ENCODE measurements around the gene ANGPTL1. TPM values are rescaled to one million over a fixed set of nuclear protein-coding genes. Genes with fewer than 3 reads are reported as not detected.

Gene ANGPTL1
- 10 to 100 TPM; 14.3 to 19.0 TPM for total RNA-seq
- long read RNA-seq, partial matches to known transcripts, result 5 of 6 reads
- long read RNA-seq, other reads (novel, unspliced or antisense), result 0 of 6 reads

GRCh38 chr1:178870944-178871343, at the start of gene ANGPTL1:
ANGPTL1 (minus strand) TSS chr1:178871077; CDS start chr1:178865776, 5,301 bp downstream.
- ATAC-seq (peak; percentile 34 to 65), DNase-seq (no peak)
- intact Hi-C loops (cut with DNase I), result no loop called here

- intact Hi-C loops (cut with DNase I), result no loop called here
- ATAC-seq (no peak), DNase-seq (no peak)
Measured at GRCh38 chr1:178919581-178919980, 48.7 kb upstream of the ANGPTL1 start.

DNA sequence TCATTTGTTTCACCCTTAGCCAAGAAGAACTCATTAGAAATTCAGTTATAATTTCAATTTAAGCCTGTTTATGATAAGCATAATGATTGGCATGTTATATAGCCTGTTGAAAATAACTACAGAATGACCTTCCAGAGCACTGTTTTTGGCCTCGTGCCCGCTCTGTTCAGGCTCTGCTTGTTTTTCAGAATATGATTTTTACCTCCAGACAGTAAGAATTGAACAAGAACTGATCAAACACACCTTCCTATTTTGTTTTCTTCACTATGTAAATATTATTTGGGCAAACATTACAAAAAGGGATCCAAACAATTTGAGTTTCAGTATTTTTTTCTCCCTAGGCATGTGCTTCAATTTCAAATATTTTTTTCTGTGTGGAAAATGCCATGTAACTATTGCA, 48.1 kb upstream of the ANGPTL1 start:
- no peak for ATAC-seq
- intact Hi-C loops (cut with DNase I), result no loop called here
- DNase-seq, result no peak

DNA sequence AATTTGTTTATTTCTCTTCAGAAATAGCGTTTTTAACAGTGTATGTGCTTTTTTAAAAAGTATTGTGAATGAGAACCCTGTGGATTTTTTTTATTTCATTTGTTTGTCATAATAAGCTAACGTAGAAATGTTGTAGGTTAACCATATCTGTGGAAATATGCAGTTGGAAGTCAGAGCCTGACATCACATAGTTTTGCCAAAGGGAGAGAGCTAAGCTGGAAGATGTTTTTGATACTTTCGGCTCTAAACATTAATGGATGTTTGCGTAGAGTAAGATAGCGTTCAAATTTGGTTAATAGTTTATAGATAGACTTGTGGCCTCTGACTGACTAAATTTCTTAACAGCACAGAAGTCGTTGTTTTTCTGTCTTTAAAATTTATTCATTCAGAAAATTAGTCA, 47.4 kb upstream of the ANGPTL1 start:
- no peak for ATAC-seq
- DNase-seq, result no peak
- intact Hi-C loops (cut with DNase I), result no loop called here

DNA sequence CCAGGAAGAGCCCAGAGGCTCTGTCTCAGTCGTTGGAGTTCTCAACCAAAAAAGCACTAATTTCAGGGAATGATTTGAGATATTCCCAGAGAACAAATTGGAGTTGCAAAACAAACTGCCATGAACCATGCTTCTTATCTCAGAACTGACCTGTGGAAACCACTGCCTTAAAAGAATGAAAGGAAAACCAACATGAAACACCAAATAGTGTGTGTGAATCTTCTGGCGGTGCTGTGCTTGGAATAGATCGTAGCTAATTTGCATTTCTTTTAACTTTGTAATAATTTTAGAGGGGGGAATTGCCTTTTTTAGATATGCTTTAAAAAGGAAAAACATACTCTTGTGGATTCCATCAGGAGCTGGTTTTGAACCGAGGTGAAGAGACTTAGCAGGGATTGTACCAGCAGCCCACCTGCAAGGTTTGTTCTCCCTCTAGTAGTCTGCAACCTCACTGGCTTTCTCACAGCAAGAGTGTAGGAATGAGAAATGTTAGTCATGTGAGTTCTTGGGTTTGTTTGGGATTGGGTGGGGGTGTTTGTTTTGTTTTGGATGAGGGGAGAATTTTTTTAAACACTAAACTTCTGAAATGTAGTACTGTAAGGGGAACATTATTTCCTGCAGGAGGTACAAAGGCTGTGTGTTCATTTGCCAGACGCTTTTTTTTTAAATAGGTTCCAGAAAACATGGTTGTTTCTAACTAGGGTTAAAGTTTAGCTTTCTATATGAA, 45.7 kb upstream of the ANGPTL1 start:
- DNase-seq (no peak), ATAC-seq (no peak)
- intact Hi-C loops (cut with DNase I), result no loop called here

DNA sequence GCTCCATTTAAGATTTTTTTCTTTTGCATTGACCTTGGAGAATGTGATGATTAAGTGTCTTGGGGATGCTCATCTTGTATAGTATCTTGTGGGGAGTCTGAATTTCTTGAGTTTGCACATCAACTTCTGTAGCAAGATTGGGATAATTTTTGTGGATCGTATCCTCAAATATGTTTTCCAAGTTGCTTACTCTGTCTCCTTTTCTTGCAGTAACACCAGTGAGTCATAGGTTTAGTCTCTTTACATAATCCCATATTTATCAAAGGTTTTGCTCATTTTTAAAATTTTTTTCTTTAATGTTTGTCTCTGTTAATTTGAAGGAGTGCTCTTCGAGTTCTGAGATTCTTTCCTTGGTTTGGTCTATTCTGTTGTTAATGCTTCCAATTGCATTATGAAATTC, 41.7 kb upstream of the ANGPTL1 start:
- ATAC-seq, result no peak
- intact Hi-C loops (cut with DNase I), result no loop called here
- DNase-seq, result no peak

DNA sequence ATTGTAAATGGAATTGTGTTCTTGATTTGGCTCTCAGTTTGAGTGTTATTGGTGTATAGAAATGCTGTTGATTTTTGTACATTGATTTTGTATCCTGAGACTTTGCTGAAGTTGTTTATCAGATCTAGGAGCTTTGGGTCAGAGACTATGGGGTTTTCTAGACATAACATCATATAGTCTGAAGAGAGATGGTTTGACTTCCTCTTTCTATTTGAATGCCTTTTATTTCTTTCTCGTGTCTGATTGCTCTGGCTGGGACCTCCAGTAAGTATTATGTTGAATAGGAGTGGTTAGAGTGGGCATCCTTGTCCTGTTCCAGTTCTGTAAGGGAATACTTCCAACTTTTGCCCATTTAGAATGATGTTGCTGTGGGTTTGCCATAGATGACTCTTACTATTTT, 39.1 kb upstream of the ANGPTL1 start:
- ATAC-seq (no peak), DNase-seq (no peak)
- intact Hi-C loops (cut with DNase I), result no loop called here

GRCh38 chr1:178908358-178908757, 37.5 kb upstream of the ANGPTL1 start:
- intact Hi-C loops (cut with DNase I), result no loop called here
- ATAC-seq (no peak), DNase-seq (no peak)

DNA sequence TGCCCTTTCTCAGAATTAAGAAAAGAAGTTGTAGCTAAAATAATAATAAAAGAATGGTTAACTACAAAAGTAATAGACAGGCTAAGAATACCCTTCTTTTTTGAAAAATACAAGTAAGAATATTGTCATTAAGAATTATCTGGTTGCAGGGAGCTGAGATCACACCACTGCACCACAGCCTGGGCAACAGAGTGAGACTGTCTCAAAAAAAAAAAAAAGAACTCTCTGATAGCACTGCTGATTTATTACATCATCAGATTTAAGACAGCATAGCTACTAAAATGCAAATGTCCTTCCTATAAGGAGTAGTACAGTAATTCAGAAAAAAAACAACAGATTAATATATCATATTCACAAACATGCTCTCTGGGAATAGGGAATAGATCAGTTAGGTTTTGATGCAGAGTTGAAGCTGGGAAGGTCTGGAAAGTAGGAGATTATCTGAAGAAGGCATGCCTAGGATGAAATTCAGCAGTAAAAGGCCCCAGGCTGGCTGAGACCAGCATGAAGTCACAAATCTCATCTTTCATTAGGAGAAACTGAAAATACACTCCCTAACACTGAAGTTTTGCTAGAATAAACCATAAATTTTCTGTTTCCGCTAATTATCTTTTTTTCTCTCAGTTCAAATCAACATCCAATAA, 30.7 kb upstream of the ANGPTL1 start:
- DNase-seq (no peak), ATAC-seq (no peak)
- intact Hi-C loops (cut with DNase I), result no loop called here

- DNase-seq (no peak), ATAC-seq (no peak)
- intact Hi-C loops (cut with DNase I), result no loop called here
Measured at GRCh38 chr1:178899402-178899801, 28.5 kb upstream of the ANGPTL1 start.

DNA sequence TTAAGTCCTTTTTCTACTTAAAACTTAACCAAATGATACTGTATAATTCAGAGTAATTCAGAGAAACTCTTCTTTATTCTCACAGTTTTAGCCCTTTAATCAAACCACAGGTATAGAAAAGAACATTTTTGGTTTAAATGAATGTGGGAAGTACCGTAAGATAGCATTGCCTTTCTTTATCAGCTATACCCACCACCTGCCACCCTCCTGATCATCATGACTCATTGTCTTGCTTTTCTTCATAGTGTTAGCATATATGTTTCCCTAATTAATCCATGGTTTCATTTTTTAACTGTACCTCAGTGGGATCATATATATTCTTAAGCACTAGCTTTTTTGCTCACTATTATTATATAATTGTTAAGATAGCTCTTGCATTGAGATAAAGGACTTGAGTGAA, 27.5 kb upstream of the ANGPTL1 start:
- intact Hi-C loops (cut with DNase I), result no loop called here
- DNase-seq (no peak), ATAC-seq (no peak)

GRCh38 chr1:178895928-178896327, 25.1 kb upstream of the ANGPTL1 start:
- no peak for DNase-seq
- intact Hi-C loops (cut with DNase I), result no loop called here
- ATAC-seq, result no peak

- ATAC-seq, result no peak
- no peak for DNase-seq
- intact Hi-C loops (cut with DNase I), result no loop called here
Measured at GRCh38 chr1:178886551-178886950, 15.7 kb upstream of the ANGPTL1 start.

DNA sequence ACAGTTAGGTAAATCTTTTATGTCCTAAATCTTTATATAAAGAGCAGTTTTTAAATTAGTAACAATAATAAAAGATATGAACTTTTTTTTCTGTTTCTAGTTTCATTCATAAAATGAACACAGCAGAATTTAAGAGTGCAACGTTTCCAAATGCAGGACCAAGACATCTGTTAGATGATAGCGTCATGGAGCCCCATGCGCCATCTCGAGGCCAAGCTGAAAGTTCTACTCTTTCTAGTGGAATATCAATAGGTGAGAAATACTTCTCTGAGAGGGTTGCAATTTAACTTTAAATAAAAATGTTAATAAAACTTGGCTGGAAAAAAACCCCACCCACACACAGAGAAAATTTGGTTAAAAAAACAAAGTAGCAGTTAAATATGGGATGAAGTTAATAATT, 15.0 kb upstream of the ANGPTL1 start:
- DNase-seq, result no peak
- ATAC-seq, result no peak
- intact Hi-C loops (cut with DNase I), result no loop called here

DNA sequence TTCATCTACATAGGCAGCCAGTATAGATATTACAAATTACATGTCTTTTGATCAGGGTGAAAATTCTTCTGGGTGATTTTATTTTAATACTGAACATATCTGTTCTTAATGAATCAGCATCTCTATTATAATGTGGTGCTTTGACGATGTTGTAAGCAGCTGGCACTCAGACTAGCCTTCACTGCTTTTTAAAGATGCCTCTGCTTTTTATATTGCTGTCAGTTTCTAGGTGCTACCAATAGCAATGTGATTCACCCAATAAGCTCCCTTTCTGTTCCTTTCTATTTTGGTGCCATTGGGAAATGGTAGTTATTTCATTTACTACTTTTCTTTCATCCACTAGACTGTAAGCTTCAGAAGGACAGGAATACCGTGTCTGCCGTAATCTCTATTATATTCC, 11.1 kb upstream of the ANGPTL1 start:
- intact Hi-C loops (cut with DNase I), result no loop called here
- ATAC-seq, result no peak
- no peak for DNase-seq

- intact Hi-C loops (cut with DNase I), result no loop called here
- DNase-seq, result no peak
- ATAC-seq, result no peak
Measured at GRCh38 chr1:178877896-178878295, 7.0 kb upstream of the ANGPTL1 start.

- DNase-seq (no peak), ATAC-seq (peak in 1 of 2 donors; percentile 34)
- intact Hi-C loops (cut with DNase I), result no loop called here
Measured at GRCh38 chr1:178875936-178876335, 5.1 kb upstream of the ANGPTL1 start.

- intact Hi-C loops (cut with DNase I), result no loop called here
- DNase-seq (no peak), ATAC-seq (no peak)
Measured at GRCh38 chr1:178874966-178875365, 4.1 kb upstream of the ANGPTL1 start.

DNA sequence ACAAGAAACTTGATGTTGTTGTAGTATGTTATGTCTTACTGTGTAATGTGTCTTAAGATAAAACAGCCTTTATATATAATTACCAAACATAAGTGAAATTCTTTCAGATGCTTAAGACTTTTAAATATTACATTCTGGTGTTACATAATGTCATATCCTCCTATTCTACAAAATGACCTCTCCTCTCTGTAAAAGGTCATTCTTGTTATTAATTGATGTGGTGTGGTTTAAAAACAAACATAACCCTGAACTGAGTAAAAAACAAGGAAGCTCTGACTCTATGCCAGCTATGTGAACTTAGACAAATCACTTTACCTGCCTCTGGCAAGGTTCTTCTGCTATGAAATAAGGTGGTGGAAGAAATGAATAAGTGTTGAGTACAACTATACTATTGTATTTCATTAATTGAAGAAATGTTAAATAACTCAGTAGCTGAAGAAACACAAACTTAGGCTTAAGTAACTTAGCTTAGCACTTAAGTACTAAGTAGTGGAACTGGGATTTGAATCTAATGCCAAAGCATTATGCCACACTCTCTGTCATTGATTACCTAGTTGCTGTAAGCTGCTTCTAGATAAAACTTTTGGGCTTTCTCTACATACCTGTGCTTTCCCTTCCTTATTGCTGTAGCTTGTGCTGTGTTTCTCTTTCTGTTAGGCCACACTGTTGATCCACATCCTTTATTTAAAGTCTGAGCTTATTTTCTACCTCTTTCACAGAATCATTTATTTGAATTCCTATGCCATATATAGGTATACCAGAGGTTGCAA, 859 bp upstream of the ANGPTL1 start:
- no peak for DNase-seq
- intact Hi-C loops (cut with DNase I), result no loop called here
- no peak for ATAC-seq

- ATAC-seq (no peak), DNase-seq (no peak)
- intact Hi-C loops (cut with DNase I), result no loop called here
Measured at GRCh38 chr1:178870221-178870620, 656 bp downstream of the ANGPTL1 start.

Data from left cardiac atrium (tissue), 4 donors.